ENCODE measurements around the gene MCRS1.
A peak's percentile ranks its signal among the peaks of the same experiment; 100 is the strongest.
"Not testable (repeated sequence)": the region's sequence is repeated elsewhere in the genome, so short reads cannot be mapped to it uniquely, and the experiment has no call there.

The MCRS1 gene

DNA sequence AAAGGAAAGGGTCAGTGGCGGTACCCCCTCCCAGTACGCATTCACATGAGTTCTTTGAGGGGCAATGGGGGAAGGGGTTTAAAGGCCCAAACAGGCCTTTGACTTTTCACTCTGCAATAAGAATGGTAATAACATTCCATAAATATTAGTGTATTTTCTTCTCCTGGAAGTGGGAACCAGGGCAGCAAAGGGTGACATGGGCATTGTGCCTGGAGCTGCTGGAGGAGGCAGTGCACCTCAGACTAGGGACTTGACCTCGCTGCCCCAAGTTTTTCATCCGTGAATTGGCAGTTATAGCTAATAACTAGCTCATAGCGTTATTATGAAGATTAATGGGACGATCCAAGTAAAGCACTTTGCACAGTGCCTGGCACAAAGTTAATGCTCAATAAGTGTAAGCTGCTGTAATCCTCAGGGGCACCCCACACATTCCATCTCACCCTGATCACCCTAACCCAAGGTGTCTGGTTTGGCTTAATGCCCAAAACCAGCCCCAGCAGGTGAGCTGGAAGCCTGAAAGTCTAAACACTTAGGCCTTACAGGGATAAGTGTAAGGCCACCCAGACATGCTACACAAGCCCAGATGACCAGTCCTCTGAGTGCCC lies 31.9 kb downstream of the MCRS1 start:
- H3K9me3 ChIP-seq (ENCODE audit: control insufficient read depth, insufficient read depth, low read length), result no peaks in the 10 kb centered on the region
- peaks cover 44% of the 10 kb centered on the region for H3K4me1 ChIP-seq (ENCODE audit: control insufficient read depth, low read length)
- H3K9me2 ChIP-seq (replicated peaks; ENCODE audit: control insufficient read depth, low read length), result no peaks in the 10 kb centered on the region
- TF ChIP-seq, protein P1, sequence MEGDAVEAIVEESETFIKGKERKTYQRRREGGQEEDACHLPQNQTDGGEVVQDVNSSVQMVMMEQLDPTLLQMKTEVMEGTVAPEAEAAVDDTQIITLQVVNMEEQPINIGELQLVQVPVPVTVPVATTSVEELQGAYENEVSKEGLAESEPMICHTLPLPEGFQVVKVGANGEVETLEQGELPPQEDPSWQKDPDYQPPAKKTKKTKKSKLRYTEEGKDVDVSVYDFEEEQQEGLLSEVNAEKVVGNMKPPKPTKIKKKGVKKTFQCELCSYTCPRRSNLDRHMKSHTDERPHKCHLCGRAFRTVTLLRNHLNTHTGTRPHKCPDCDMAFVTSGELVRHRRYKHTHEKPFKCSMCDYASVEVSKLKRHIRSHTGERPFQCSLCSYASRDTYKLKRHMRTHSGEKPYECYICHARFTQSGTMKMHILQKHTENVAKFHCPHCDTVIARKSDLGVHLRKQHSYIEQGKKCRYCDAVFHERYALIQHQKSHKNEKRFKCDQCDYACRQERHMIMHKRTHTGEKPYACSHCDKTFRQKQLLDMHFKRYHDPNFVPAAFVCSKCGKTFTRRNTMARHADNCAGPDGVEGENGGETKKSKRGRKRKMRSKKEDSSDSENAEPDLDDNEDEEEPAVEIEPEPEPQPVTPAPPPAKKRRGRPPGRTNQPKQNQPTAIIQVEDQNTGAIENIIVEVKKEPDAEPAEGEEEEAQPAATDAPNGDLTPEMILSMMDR (IDR thresholded peaks at IDR 0.05; ENCODE audit: low read depth, low read length, poor library complexity, severe bottlenecking), result no peak
- no peak for TF ChIP-seq EZH2phosphoT487 (IDR thresholded peaks at IDR 0.05; ENCODE audit: borderline replicate concordance, low read length)
- H3K4me2 ChIP-seq (ENCODE audit: low read length), result peak overlapping the region; percentile 72
- no peaks in the 10 kb centered on the region for H4K20me1 ChIP-seq (ENCODE audit: control insufficient read depth, insufficient read depth, low read depth, low read length)
- H3K27me3 ChIP-seq (ENCODE audit: control insufficient read depth, low read length), result peaks cover 10% of the 10 kb centered on the region
- H3F3A ChIP-seq (ENCODE audit: control insufficient read depth, insufficient read depth), result peaks cover 21% of the 10 kb centered on the region
- H3K79me2 ChIP-seq (ENCODE audit: control insufficient read depth, low read length), result no peaks in the 10 kb centered on the region
- H3K36me3 ChIP-seq (ENCODE audit: control insufficient read depth, low read length), result no peaks in the 10 kb centered on the region
- H3K27ac ChIP-seq (ENCODE audit: low read depth, low read length), result peak overlapping the region; percentile 80
- peak overlapping the region; percentile 72 for H3K4me3 ChIP-seq (ENCODE audit: low read length)

DNA sequence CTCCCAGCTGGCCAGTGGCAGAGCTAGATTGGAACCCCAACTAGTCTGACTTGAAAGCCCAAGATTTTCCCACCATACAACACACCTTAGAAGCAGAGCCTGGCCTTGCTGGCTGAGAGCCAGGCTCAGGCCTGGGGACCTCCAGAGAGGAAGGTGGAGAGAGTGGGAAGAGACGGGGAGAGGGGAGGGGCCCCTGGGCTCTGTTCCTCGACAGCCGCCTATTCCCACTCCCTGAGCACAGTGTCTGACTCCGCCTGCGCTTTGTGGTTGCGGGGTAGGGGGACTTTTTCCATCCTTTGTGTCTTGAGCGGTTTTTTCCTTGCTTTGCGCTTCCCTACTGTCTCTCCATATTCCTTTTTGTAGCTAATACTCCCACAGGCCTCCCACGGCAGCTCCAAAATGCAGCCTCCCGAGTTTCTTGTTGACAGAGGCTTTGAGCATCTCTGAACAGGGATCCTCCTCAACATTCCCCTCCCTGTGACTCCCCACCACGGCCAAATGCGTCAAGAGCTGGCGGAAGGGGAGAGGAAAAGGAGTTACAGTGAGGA lies 33.1 kb downstream of the MCRS1 start:
- peaks cover 5% of the 10 kb centered on the region for H3K27me3 ChIP-seq (ENCODE audit: control insufficient read depth, low read length)
- H3K4me3 ChIP-seq (ENCODE audit: low read length), result no peak overlapping the region
- no peaks in the 10 kb centered on the region for H3K9me3 ChIP-seq (ENCODE audit: control insufficient read depth, insufficient read depth, low read length)
- H3K27ac ChIP-seq (ENCODE audit: low read depth, low read length), result no peak overlapping the region
- H3K36me3 ChIP-seq (ENCODE audit: control insufficient read depth, low read length), result no peaks in the 10 kb centered on the region
- H3K4me1 ChIP-seq (ENCODE audit: control insufficient read depth, low read length), result peaks cover 33% of the 10 kb centered on the region
- no peak overlapping the region for H3K4me2 ChIP-seq (ENCODE audit: low read length)
- no peaks in the 10 kb centered on the region for H3K9me2 ChIP-seq (replicated peaks; ENCODE audit: control insufficient read depth, low read length)
- H4K20me1 ChIP-seq (ENCODE audit: control insufficient read depth, insufficient read depth, low read depth, low read length), result no peaks in the 10 kb centered on the region
- no peaks in the 10 kb centered on the region for H3K79me2 ChIP-seq (ENCODE audit: control insufficient read depth, low read length)
- peaks cover 23% of the 10 kb centered on the region for H3F3A ChIP-seq (ENCODE audit: control insufficient read depth, insufficient read depth)
- TF ChIP-seq, protein P1 (IDR thresholded peaks at IDR 0.05; ENCODE audit: low read depth, low read length, poor library complexity, severe bottlenecking), result no peak
- no peak for TF ChIP-seq EZH2phosphoT487 (IDR thresholded peaks at IDR 0.05; ENCODE audit: borderline replicate concordance, low read length)

DNA sequence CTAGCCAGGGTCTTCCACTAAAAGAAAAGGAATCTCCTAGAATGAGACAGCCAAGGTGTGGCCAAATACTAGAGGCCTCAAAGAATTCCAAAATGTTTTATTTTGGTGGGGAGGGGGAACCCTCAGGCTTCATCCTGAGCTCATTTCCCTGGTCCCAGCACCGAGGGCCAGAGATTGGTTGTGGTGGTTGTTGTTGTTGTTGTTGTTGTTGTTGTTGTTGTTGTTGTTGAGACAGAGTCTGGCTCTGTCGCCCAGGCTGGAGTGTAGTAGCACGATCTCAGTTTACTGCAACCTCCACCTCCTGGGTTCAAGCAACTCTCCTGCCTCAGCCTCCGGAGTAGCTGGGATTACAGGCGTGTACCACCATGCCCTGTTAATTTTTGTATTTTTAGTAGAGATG lies 33.8 kb downstream of the MCRS1 start:
- not testable (repeated sequence) for H4K20me1 ChIP-seq (ENCODE audit: control insufficient read depth, insufficient read depth, low read depth, low read length); H3K9me2 ChIP-seq (replicated peaks; ENCODE audit: control insufficient read depth, low read length); H3K9me3 ChIP-seq (ENCODE audit: control insufficient read depth, insufficient read depth, low read length); H3K4me2 ChIP-seq (ENCODE audit: low read length); H3K27ac ChIP-seq (ENCODE audit: low read depth, low read length); H3K36me3 ChIP-seq (ENCODE audit: control insufficient read depth, low read length); H3K79me2 ChIP-seq (ENCODE audit: control insufficient read depth, low read length); H3K27me3 ChIP-seq (ENCODE audit: control insufficient read depth, low read length); H3K4me3 ChIP-seq (ENCODE audit: low read length)
- Histone ChIP-seq H3K4me1 (ENCODE audit: control insufficient read depth, low read length) (peaks cover 27% of the 10 kb centered on the region), H3F3A (ENCODE audit: control insufficient read depth, insufficient read depth) (peaks cover 23% of the 10 kb centered on the region)

DNA sequence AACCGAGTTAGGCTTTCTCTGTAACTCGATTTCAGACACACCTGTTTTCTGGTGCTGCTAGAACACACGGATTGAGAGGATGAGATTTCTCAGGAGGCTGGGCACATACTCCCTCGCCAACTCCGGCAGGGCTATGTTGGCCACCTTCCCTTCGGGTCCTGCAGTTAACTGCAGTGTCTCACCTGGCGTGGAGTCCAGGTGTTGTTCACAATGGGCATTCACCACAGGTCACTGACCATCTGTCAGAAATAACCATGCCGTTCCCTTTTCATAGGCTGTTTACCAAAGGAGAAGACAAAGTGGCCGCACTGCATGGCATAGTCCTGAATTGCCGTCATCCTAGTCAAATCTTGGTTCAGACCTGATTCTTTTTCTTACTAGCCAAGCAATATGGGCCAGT lies 34.6 kb downstream of the MCRS1 start:
- peaks cover 23% of the 10 kb centered on the region for H3F3A ChIP-seq (ENCODE audit: control insufficient read depth, insufficient read depth)
- no peaks in the 10 kb centered on the region for H4K20me1 ChIP-seq (ENCODE audit: control insufficient read depth, insufficient read depth, low read depth, low read length)
- no peak overlapping the region for H3K4me3 ChIP-seq (ENCODE audit: low read length)
- no peaks in the 10 kb centered on the region for H3K36me3 ChIP-seq (ENCODE audit: control insufficient read depth, low read length)
- no peaks in the 10 kb centered on the region for H3K79me2 ChIP-seq (ENCODE audit: control insufficient read depth, low read length)
- H3K4me2 ChIP-seq (ENCODE audit: low read length), result no peak overlapping the region
- TF ChIP-seq, protein P1 (IDR thresholded peaks at IDR 0.05; ENCODE audit: low read depth, low read length, poor library complexity, severe bottlenecking), result no peak
- no peak for TF ChIP-seq EZH2phosphoT487 (IDR thresholded peaks at IDR 0.05; ENCODE audit: borderline replicate concordance, low read length)
- H3K4me1 ChIP-seq (ENCODE audit: control insufficient read depth, low read length), result peaks cover 27% of the 10 kb centered on the region
- H3K27me3 ChIP-seq (ENCODE audit: control insufficient read depth, low read length), result no peaks in the 10 kb centered on the region
- H3K9me2 ChIP-seq (replicated peaks; ENCODE audit: control insufficient read depth, low read length), result no peaks in the 10 kb centered on the region
- no peaks in the 10 kb centered on the region for H3K9me3 ChIP-seq (ENCODE audit: control insufficient read depth, insufficient read depth, low read length)
- no peak overlapping the region for H3K27ac ChIP-seq (ENCODE audit: low read depth, low read length)

All from DOHH2 (cell line).